ENCODE measurements around the gene TYW5. TPM values are rescaled to one million over a fixed set of nuclear protein-coding genes. Genes with fewer than 3 reads are reported as not detected.

TYW5 gene
- total and polyA plus RNA-seq, 2 of the 13 experiments (the other 11 are each of a cell fraction or from before 2014, with no cell fraction given) = 8.3 to 14.6 TPM

- TF ChIP-seq ETV6 (CRISPR knock-in tag; conservative IDR thresholded peaks at IDR 0.05) (no peak), ZNF276 (CRISPR knock-in tag; IDR thresholded peaks at IDR 0.05; ENCODE audit: low read depth) (no peak), AGO2 (optimal IDR thresholded peaks at IDR 0.05; ENCODE audit: low read depth, low read length) (peak; percentile 75)
These were observed 26.0 kb downstream of the TYW5 start (continued) for GRCh38 chr2:199929262-199929661.

- Histone ChIP-seq H3K27ac (ENCODE audit: extremely low read length, insufficient read depth, low read length) (no peak overlapping the region), H3K9ac (ENCODE audit: insufficient read depth, low read depth, low read length) (no peak overlapping the region), H3K9me3 (ENCODE audit: low read length) (no peaks in the 10 kb centered on the region), H3K79me2 (ENCODE audit: insufficient read depth, low read length) (peaks cover 11% of the 10 kb centered on the region), H3K36me3 (replicated peaks in 1 of 2; ENCODE audit: control insufficient read depth in 1 of 2, insufficient read depth in 2 of 2, low read length in 2 of 2) (peaks cover 2 to 41% of the 10 kb centered on the region in 2 experiments), H2AFZ (ENCODE audit: low read length) (no peak overlapping the region), H4K20me1 (ENCODE audit: insufficient read depth, low read length) (no peaks in the 10 kb centered on the region), H3K4me2 (ENCODE audit: low read depth, low read length) (no peak overlapping the region), H3K27me3 (ENCODE audit: control insufficient read depth in 1 of 2, insufficient read depth in 2 of 2, low read length in 2 of 2) (no peaks in the 10 kb centered on the region), H3K4me1 (ENCODE audit: insufficient read depth, low read length) (no peaks in the 10 kb centered on the region), H3K4me3 (replicated peaks in 1 of 3; ENCODE audit: insufficient read depth in 1 of 3, low read depth in 2 of 3, low read length in 3 of 3) (no peak overlapping the region)
- FAIRE-seq = no peak
- in situ Hi-C loops (cut with HindIII; ENCODE audit: extremely low pct_ligation_motif_present, low pct_unique_long_range_greater_than_20kb) = no loop called here
- ChIA-PET CTCF (ENCODE audit: low intra/inter-chr PET ratio, low total read pairs) (no interaction called here), POLR2A (no interaction called here)
- ATAC-seq = peak; percentile 13; the same call in 1 of the 3 replicates
- DNase-seq (ENCODE audit: low spot score) = no peak
- no TSS peak for BruUV-seq (replicated peaks)
- intact Hi-C loops (cut with micrococcal nuclease; ENCODE audit: unreplicated experiment) = no loop called here
- no peak for TF ChIP-seq DNMT1 (CRISPR knock-in tag; IDR thresholded peaks at IDR 0.05)
- TF ChIP-seq JUND (CRISPR knock-in tag; IDR thresholded peaks at IDR 0.05) = no peak
- peak; percentile 10 for TF ChIP-seq POLR2AphosphoS5 (IDR thresholded peaks at IDR 0.05; ENCODE audit: low read depth, low read length)
- no peak for TF ChIP-seq FLYWCH1 (CRISPR knock-in tag; IDR thresholded peaks at IDR 0.05)
These were observed 26.7 kb downstream of the TYW5 start for GRCh38 chr2:199928626-199929025.
